HEK293 (cell line): Measurements from ENCODE around the gene SYNPO.

Experiments
- EGR2 ChIP-seq: fragments of 450-650 bp; formaldehyde crosslinking; IDR thresholded peaks from 2 replicates; pipeline ENCODE4 v1.5.1; 2016; ENCODE audit warnings: low read depth, missing biosample characterization, missing genetic modification characterization
- GLI4 ChIP-seq: fragments of 450-650 bp; formaldehyde crosslinking; IDR thresholded peaks from 2 replicates; pipeline ENCODE4 v1.5.1; 2016; ENCODE audit warnings: missing biosample characterization, missing genetic modification characterization
- OVOL3 ChIP-seq: fragments of 450-650 bp; formaldehyde crosslinking; IDR thresholded peaks from 2 replicates; pipeline ENCODE4 v1.5.1; 2016; ENCODE audit warnings: missing biosample characterization, missing genetic modification characterization
- PRDM4 ChIP-seq: fragments of 450-650 bp; formaldehyde crosslinking; IDR thresholded peaks from 2 replicates; pipeline ENCODE4 v1.5.1; 2017; ENCODE audit warnings: missing biosample characterization, missing genetic modification characterization
- PRDM6 ChIP-seq: fragments of 450-650 bp; formaldehyde crosslinking; IDR thresholded peaks from 2 replicates; pipeline ENCODE4 v1.5.1; 2017; ENCODE audit warnings: missing biosample characterization, missing genetic modification characterization
- RBAK ChIP-seq: fragments of 450-650 bp; formaldehyde crosslinking; IDR thresholded peaks from 2 replicates; pipeline ENCODE4 v1.5.1; 2016; ENCODE audit warnings: missing biosample characterization, missing genetic modification characterization
- SALL2 ChIP-seq: fragments of 450-650 bp; formaldehyde crosslinking; IDR thresholded peaks from 2 replicates; pipeline ENCODE4 v1.5.0; 2017; ENCODE audit warnings: missing biosample characterization, mild to moderate bottlenecking, missing genetic modification characterization, borderline replicate concordance
- SCRT1 ChIP-seq: fragments of 450-650 bp; formaldehyde crosslinking; IDR thresholded peaks from 2 replicates; pipeline ENCODE4 v1.5.1; 2016; ENCODE audit warnings: missing biosample characterization, missing genetic modification characterization, borderline replicate concordance
- SP2 ChIP-seq: fragments of 450-650 bp; formaldehyde crosslinking; IDR thresholded peaks from 2 replicates; pipeline ENCODE4 v1.5.1; 2016; ENCODE audit warnings: missing biosample characterization, missing genetic modification characterization
- ZBTB11 ChIP-seq: fragments of 450-650 bp; formaldehyde crosslinking; conservative IDR thresholded peaks from 2 replicates; pipeline ENCODE4 v1.5.1; 2016; ENCODE audit warnings: low read depth, missing biosample characterization, missing genetic modification characterization
- ZBTB21 ChIP-seq: fragments of 450-650 bp; formaldehyde crosslinking; IDR thresholded peaks from 2 replicates; pipeline ENCODE4 v1.5.1; 2017; ENCODE audit warnings: missing biosample characterization, missing genetic modification characterization
- ZFHX2 ChIP-seq: fragments of 450-650 bp; formaldehyde crosslinking; conservative IDR thresholded peaks from 2 replicates; pipeline ENCODE4 v1.5.1; 2016; ENCODE audit warnings: missing biosample characterization, missing genetic modification characterization
- ZFP37 ChIP-seq: fragments of 450-650 bp; formaldehyde crosslinking; IDR thresholded peaks from 2 replicates; pipeline ENCODE4 v1.5.1; 2016; ENCODE audit warnings: missing biosample characterization, missing genetic modification characterization
- ZNF133 ChIP-seq: fragments of 450-650 bp; formaldehyde crosslinking; IDR thresholded peaks from 2 replicates; pipeline ENCODE4 v1.5.1; 2016; ENCODE audit warnings: missing biosample characterization, missing genetic modification characterization
- ZNF155 ChIP-seq: fragments of 450-650 bp; formaldehyde crosslinking; IDR thresholded peaks from 2 replicates; pipeline ENCODE4 v1.5.1; 2016; ENCODE audit warnings: missing biosample characterization, missing genetic modification characterization
- ZNF157 ChIP-seq: fragments of 450-650 bp; formaldehyde crosslinking; IDR thresholded peaks from 2 replicates; pipeline ENCODE4 v1.5.1; 2016; ENCODE audit warnings: missing biosample characterization, missing genetic modification characterization
- ZNF214 ChIP-seq: fragments of 450-650 bp; formaldehyde crosslinking; IDR thresholded peaks from 2 replicates; pipeline ENCODE4 v1.5.1; 2017; ENCODE audit warnings: missing biosample characterization, mild to moderate bottlenecking, missing genetic modification characterization, borderline replicate concordance
- ZNF239 ChIP-seq: fragments of 450-650 bp; formaldehyde crosslinking; IDR thresholded peaks from 2 replicates; pipeline ENCODE4 v1.5.1; 2016; ENCODE audit warnings: missing biosample characterization, missing genetic modification characterization
- ZNF274 ChIP-seq, 2 experiments: fragments of 200-500 bp in 1 of 2; fragments of 450-650 bp in 1 of 2; sonication (Bioruptor generic) in 1 of 2; formaldehyde crosslinking in 1 of 2; IDR thresholded peaks; 2 replicates each; pipeline versions ENCODE4 v1.5.1 to v1.6.1; 2014 to 2016; ENCODE audit warnings: borderline replicate concordance in 1 of 2, inconsistent platforms in 1 of 2, low read length in 1 of 2, missing biosample characterization in 1 of 2, missing genetic modification characterization in 1 of 2
- ZNF350 ChIP-seq: fragments of 450-650 bp; formaldehyde crosslinking; IDR thresholded peaks from 2 replicates; pipeline ENCODE4 v1.5.0; 2017; ENCODE audit warnings: missing biosample characterization, mild to moderate bottlenecking, missing genetic modification characterization
- ZNF362 ChIP-seq: fragments of 450-650 bp; formaldehyde crosslinking; IDR thresholded peaks from 2 replicates; pipeline ENCODE4 v1.5.1; 2016; ENCODE audit warnings: missing biosample characterization, missing genetic modification characterization
- ZNF37A ChIP-seq: fragments of 450-650 bp; IDR thresholded peaks from 2 replicates; pipeline ENCODE4 v1.5.1; 2018; ENCODE audit warnings: missing biosample characterization, missing genetic modification characterization
- ZNF416 ChIP-seq: fragments of 450-650 bp; formaldehyde crosslinking; IDR thresholded peaks from 2 replicates; pipeline ENCODE4 v1.5.1; 2016; ENCODE audit warnings: missing biosample characterization, missing genetic modification characterization
- ZNF426 ChIP-seq: fragments of 450-650 bp; formaldehyde crosslinking; IDR thresholded peaks from 2 replicates; pipeline ENCODE4 v1.5.1; 2017; ENCODE audit warnings: missing biosample characterization, missing genetic modification characterization, mild to moderate bottlenecking, inconsistent platforms, moderate library complexity
- ZNF473 ChIP-seq: fragments of 450-650 bp; formaldehyde crosslinking; IDR thresholded peaks from 2 replicates; pipeline ENCODE4 v1.5.1; 2017; ENCODE audit warnings: missing biosample characterization, missing genetic modification characterization
- ZNF48 ChIP-seq: fragments of 450-650 bp; formaldehyde crosslinking; IDR thresholded peaks from 2 replicates; pipeline ENCODE4 v1.5.1; 2016; ENCODE audit warnings: missing biosample characterization, missing genetic modification characterization
- ZNF510 ChIP-seq: fragments of 450-650 bp; formaldehyde crosslinking; IDR thresholded peaks from 2 replicates; pipeline ENCODE4 v1.5.1; 2018; ENCODE audit warnings: mild to moderate bottlenecking, missing genetic modification characterization, missing biosample characterization; ENCODE audit not compliant: insufficient replicate concordance
- ZNF585B ChIP-seq: fragments of 450-650 bp; formaldehyde crosslinking; IDR thresholded peaks from 2 replicates; pipeline ENCODE4 v1.5.1; 2016; ENCODE audit warnings: missing biosample characterization, missing genetic modification characterization
- ZNF623 ChIP-seq: fragments of 450-650 bp; formaldehyde crosslinking; IDR thresholded peaks from 2 replicates; pipeline ENCODE4 v1.5.1; 2016; ENCODE audit warnings: missing biosample characterization, missing genetic modification characterization
- ZNF654 ChIP-seq: fragments of 450-650 bp; formaldehyde crosslinking; IDR thresholded peaks from 2 replicates; pipeline ENCODE4 v1.5.1; 2016; ENCODE audit warnings: low read depth, missing biosample characterization, missing genetic modification characterization
- ZNF658 ChIP-seq: fragments of 450-650 bp; formaldehyde crosslinking; IDR thresholded peaks from 2 replicates; pipeline ENCODE4; 2016; ENCODE audit warnings: missing biosample characterization, missing genetic modification characterization
- ZNF747 ChIP-seq: fragments of 450-650 bp; formaldehyde crosslinking; IDR thresholded peaks from 2 replicates; pipeline ENCODE4 v1.5.1; 2016; ENCODE audit warnings: missing biosample characterization, missing genetic modification characterization
- ZNF791 ChIP-seq: fragments of 450-650 bp; formaldehyde crosslinking; IDR thresholded peaks from 2 replicates; pipeline ENCODE4 v1.5.1; 2016; ENCODE audit warnings: missing biosample characterization, missing genetic modification characterization
- ZSCAN16 ChIP-seq: fragments of 450-650 bp; formaldehyde crosslinking; IDR thresholded peaks from 2 replicates; pipeline ENCODE4 v1.5.1; 2016; ENCODE audit warnings: missing biosample characterization, missing genetic modification characterization

SYNPO gene

GRCh38 chr5:150640311-150641005 lies at the start of gene SYNPO (continued):
- TF ChIP-seq PRDM6 (tag by site-specific recombination) = peak; percentile 71
- no peak for TF ChIP-seq RBAK (tag by site-specific recombination)
- no peak for TF ChIP-seq PRDM4 (tag by site-specific recombination)
- TF ChIP-seq ZBTB11 (tag by site-specific recombination) = no peak
- no peak for TF ChIP-seq ZNF350 (tag by site-specific recombination)
- no peak for TF ChIP-seq ZBTB21
- TF ChIP-seq ZNF585B (tag by site-specific recombination) = no peak
- TF ChIP-seq OVOL3 = no peak
- no peak for TF ChIP-seq ZNF658 (tag by site-specific recombination)
- TF ChIP-seq ZNF37A (tag by site-specific recombination) = no peak
- no peak for TF ChIP-seq ZNF157 (tag by site-specific recombination)
- TF ChIP-seq ZNF426 = no peak
- no peak for TF ChIP-seq ZNF623 (tag by site-specific recombination)
- TF ChIP-seq ZNF155 (tag by site-specific recombination) = no peak
- TF ChIP-seq ZFP37 (tag by site-specific recombination) = no peak
- TF ChIP-seq ZNF791 = no peak
- peak; percentile 27; the same call in 1 of the 2 replicates for TF ChIP-seq SP2 (tag by site-specific recombination)
- TF ChIP-seq SALL2 (tag by site-specific recombination) = no peak
- no peak for TF ChIP-seq SCRT1
- no peak for TF ChIP-seq ZNF654 (tag by site-specific recombination)
- no peak for TF ChIP-seq ZNF48
- TF ChIP-seq ZSCAN16 (tag by site-specific recombination) = no peak
- TF ChIP-seq ZFHX2 (tag by site-specific recombination) = peak; percentile 97
- no peak for TF ChIP-seq ZNF473 (tag by site-specific recombination)
- no peak for TF ChIP-seq GLI4 (tag by site-specific recombination)
- no peak for TF ChIP-seq ZNF747 (tag by site-specific recombination)
- TF ChIP-seq ZNF362 = no peak
- TF ChIP-seq ZNF133 (tag by site-specific recombination) = no peak
- no peak for TF ChIP-seq ZNF416 (tag by site-specific recombination)
- TF ChIP-seq EGR2 (tag by site-specific recombination) = peak; percentile 99
- no peak for TF ChIP-seq ZNF510 (tag by site-specific recombination)
- no peak for TF ChIP-seq ZNF274 (IDR thresholded peaks at IDR 0.05; ENCODE audit: low read length)
- no peak for TF ChIP-seq ZNF274 (tag by site-specific recombination; IDR thresholded peaks at IDR 0.05; ENCODE audit: borderline replicate concordance)
- TF ChIP-seq ZNF239 (tag by site-specific recombination) = no peak
- TF ChIP-seq ZNF214 (tag by site-specific recombination) = no peak
